Measurements from ENCODE around the gene SWAP70. TPM values are rescaled to one million over a fixed set of nuclear protein-coding genes. Genes with fewer than 3 reads are reported as not detected.

Gene SWAP70
- total and polyA plus RNA-seq, 2 of the 13 experiments (the other 11 are each of a cell fraction or from before 2014, with no cell fraction given): 4.6 to 8.7 TPM

- Histone ChIP-seq H3K9me3 (ENCODE audit: low read length) (no peaks in the 10 kb centered on the region), H3K4me2 (ENCODE audit: low read depth, low read length) (peak overlapping the region; percentile 98), H3K27ac (ENCODE audit: extremely low read length, insufficient read depth, low read length) (peak overlapping the region; percentile 90), H3K36me3 (replicated peaks in 1 of 2; ENCODE audit: control insufficient read depth in 1 of 2, insufficient read depth in 2 of 2, low read length in 2 of 2) (no peaks in the 10 kb centered on the region), H3K4me3 (replicated peaks in 1 of 3; ENCODE audit: insufficient read depth in 1 of 3, low read depth in 2 of 3, low read length in 3 of 3) (peak overlapping the region; percentile 63 to 87 (median 77)), H3K4me1 (ENCODE audit: insufficient read depth, low read length) (peaks cover 57% of the 10 kb centered on the region), H3K79me2 (ENCODE audit: insufficient read depth, low read length) (peaks cover 12% of the 10 kb centered on the region), H3K9ac (ENCODE audit: insufficient read depth, low read depth, low read length) (peak overlapping the region; percentile 94), H4K20me1 (ENCODE audit: insufficient read depth, low read length) (no peaks in the 10 kb centered on the region), H2AFZ (ENCODE audit: low read length) (peak overlapping the region; percentile 23), H3K27me3 (ENCODE audit: control insufficient read depth in 1 of 2, insufficient read depth in 2 of 2, low read length in 2 of 2) (no peaks in the 10 kb centered on the region; a peak in 1 of 5 replicates)
- peak; percentile 63 for DNase-seq (ENCODE audit: low spot score)
- ChIA-PET CTCF (ENCODE audit: low intra/inter-chr PET ratio, low total read pairs) (interaction anchor here (0.9 to 2.2 kb wide), 4 partner anchors 104 to 549 kb away, joined by 3 to 20 read pairs (median 6); no protein-coding TSS in a partner anchor), POLR2A (interaction anchor here (0.6 to 3.5 kb wide), 6 partner anchors 10 to 568 kb away, joined by 3 to 23 read pairs (median 3); partner anchors contain the start of gene ADM)
- peak; percentile 84 for ATAC-seq
- in situ Hi-C loops (cut with HindIII; ENCODE audit: extremely low pct_ligation_motif_present, low pct_unique_long_range_greater_than_20kb) (loop anchor here (10.0 kb wide), 1 partner anchor 63 kb away; no protein-coding TSS in a partner anchor), intact Hi-C loops (cut with micrococcal nuclease; ENCODE audit: unreplicated experiment) (loop anchor here (1.0 to 5.0 kb wide), 3 partner anchors 105 to 549 kb away; partner anchors contain the start of gene ADM)
- no TSS peak for BruUV-seq (replicated peaks)
- FAIRE-seq: no peak
- 28% methylated on average over 5 of the region's 64 CpGs for WGBS (ENCODE audit: low lambda C conversion rate)
- TF ChIP-seq MTA1 (CRISPR knock-in tag; IDR thresholded peaks at IDR 0.05; ENCODE audit: borderline replicate concordance) (no peak), DNMT1 (CRISPR knock-in tag; IDR thresholded peaks at IDR 0.05) (no peak), ZBTB7A (CRISPR knock-in tag; IDR thresholded peaks at IDR 0.05) (peak; percentile 17; the same call in 1 of the 2 replicates), TFDP2 (CRISPR knock-in tag; IDR thresholded peaks at IDR 0.05) (peak; percentile 25; the same call in 1 of the 2 replicates), HOXA7 (CRISPR knock-in tag; IDR thresholded peaks at IDR 0.05) (no peak), HNF1A (IDR thresholded peaks at IDR 0.05; ENCODE audit: low read depth) (no peak), HNF1A (CRISPR knock-in tag; IDR thresholded peaks at IDR 0.05; ENCODE audit: borderline replicate concordance) (no peak; the same call in 1 of the 2 replicates), NCOA1 (CRISPR knock-in tag; IDR thresholded peaks at IDR 0.05) (no peak), AGO1 (IDR thresholded peaks at IDR 0.05; ENCODE audit: low read depth, low read length, poor library complexity, severe bottlenecking) (no peak), HDAC2 (CRISPR knock-in tag; IDR thresholded peaks at IDR 0.05) (0 out of 2 replicates have a peak, but pooled peaks have one; percentile 44), RELA (CRISPR knock-in tag; IDR thresholded peaks at IDR 0.05) (no peak), IRX3 (CRISPR knock-in tag; IDR thresholded peaks at IDR 0.05; ENCODE audit: borderline replicate concordance, low read depth) (0 out of 2 replicates have a peak, but pooled peaks have one; percentile 10), FOXM1 (CRISPR knock-in tag; IDR thresholded peaks at IDR 0.05) (0 out of 2 replicates have a peak, but pooled peaks have one; percentile 7)
Observed at GRCh38 chr11:9757809-9758636, 94.1 kb downstream of the SWAP70 start.
